GM21737 (cell line): Measurements from ENCODE around the gene KIRREL2.
"Not testable (repeated sequence)": the region's sequence is repeated elsewhere in the genome, so short reads cannot be mapped to it uniquely, and the experiment has no call there.

Experiments used
- ATAC-seq: cut with Tn5 transposase; IDR thresholded peaks from one replicate; pipeline ENCODE4 v1.9.1; 2021; ENCODE audit warnings: mild to moderate bottlenecking, moderate library complexity; ENCODE audit not compliant: unreplicated experiment

KIRREL2 gene

GRCh38 chr19:35856546-35857149 lies at the start of gene KIRREL2:
TSS of gene KIRREL2 (plus strand) at chr19:35856911. CDS start at chr19:35857120, 209 bp downstream.
- no peak for ATAC-seq

- no peak for ATAC-seq
Observed at GRCh38 chr19:35807633-35808032, 49.1 kb upstream of the KIRREL2 start.

DNA sequence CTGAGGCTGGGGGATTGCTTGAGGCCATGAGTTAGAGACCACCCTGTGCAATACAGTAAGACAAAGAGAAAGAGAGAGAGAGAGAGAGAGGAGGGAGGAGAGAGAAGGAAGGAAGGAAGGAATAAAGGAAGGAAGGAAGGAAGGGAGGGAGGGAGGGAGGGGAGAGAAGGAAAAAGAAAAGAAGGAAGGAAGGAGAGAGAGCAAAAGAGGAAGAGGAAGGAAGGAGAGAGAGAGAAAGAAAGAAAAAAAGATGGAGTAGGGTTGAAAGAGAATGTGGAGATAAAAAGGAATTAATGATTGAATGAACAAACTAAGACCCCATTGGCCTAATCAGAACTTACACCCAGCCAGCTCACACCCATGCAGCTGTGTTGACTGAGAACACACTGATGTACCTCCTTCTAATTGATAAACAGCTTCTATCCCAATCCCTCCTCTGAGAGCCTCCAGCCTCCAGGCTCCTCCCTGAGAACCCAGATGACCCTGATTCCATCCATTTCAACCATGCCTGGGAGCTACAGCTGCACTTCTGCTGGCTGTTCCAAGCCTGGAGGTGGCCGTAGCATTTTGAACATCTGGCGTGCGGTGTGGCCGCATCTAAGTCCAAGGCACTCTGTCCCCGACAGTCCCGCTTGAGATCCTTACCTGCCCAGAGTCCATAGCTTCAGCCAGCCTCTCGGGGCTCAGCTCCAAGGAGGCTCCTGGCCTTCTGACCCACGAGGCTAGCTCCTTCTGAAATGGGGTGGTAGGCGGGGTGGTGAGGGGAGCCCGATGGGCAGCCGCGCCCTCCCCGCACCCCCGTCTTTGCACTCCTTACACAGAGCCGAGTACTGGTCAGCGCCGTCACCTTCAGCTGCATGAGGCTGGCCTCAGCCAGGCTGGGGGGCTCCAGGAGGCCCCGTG lies 45.1 kb upstream of the KIRREL2 start:
- no peak for ATAC-seq

DNA sequence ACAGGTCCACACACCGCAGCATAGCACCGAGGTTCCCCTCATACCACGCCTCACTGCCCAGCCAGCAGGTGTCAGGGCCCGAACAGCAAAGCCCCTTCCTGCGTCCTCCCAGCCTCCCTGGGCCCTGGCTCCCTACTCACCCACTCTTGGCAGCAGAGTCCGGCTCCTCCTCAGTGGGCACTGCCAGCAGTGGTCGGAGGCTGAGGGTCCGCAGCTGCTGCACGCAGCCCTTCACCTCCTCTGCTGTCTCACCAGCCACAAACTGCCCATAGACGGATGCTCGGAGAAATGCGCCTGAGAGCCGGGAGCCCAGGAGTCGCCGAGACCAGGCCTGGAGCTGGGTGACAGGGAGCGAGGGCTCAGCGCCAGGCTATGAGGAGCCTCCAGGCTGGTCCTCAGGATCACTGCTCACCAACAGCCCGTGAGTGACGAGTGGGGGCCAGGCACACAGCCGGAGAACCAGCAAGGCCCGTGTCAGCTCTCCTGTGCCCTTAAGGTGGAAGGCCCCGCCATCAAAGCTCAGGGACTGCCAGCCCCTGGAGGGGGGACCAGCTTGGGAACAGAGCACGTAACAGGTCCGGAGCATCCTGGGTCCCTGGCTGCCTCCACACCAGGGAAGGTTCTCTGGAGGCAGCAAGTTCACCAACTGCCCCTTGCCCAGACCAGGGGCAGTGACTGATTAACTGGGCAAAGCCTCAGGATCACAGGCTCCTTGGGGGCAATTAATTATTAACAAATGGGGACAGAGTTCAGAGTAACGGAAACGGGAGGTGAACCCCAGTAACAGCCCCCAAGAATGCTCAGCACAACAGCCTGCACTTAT lies 44.3 kb upstream of the KIRREL2 start, which contains the start of gene PRODH2:
Gene PRODH2, minus strand, starts transcription at position 626 of the 823 bp plus-strand sequence. Its CDS starts 40 bp downstream, at position 586.
- ATAC-seq: no peak

DNA sequence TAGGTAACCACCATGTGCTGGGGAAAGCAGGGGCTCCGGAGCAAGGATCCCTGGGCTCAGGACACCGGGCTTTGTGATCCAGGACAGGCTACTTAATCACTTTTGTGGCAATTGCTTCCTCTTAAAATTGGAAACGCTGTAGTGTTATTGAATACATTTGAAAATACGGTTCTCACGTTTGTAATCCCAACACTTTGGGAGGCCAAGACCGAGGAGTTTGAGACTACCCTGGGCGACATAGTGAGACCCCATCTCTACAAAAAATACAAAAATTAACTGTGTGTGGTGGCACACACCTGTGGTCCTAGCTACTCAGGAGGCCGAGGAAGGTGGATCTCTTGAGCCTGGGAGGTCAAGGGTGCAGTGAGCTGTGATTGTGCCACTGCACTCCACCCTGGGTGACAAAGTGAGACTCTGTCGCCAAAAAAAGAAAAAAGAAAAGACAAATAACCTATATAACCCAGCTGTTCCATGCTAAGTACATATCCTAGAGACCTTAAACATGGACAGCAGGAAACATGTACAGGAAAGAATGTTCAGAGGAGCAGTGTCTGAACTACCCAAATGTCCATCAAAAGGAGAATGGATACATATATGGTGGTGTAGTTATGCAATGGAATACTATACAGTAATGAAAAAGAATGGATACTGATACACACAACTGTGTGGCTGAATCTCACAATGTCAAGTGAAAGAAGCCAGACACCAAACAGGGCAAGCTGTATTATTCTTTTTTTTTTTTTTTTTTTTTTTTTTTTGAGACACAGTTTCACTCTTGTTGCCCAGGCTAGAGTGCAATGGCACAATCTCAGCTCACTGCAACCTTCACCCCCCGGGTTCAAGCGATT lies 43.4 kb upstream of the KIRREL2 start:
- ATAC-seq: no peak

DNA sequence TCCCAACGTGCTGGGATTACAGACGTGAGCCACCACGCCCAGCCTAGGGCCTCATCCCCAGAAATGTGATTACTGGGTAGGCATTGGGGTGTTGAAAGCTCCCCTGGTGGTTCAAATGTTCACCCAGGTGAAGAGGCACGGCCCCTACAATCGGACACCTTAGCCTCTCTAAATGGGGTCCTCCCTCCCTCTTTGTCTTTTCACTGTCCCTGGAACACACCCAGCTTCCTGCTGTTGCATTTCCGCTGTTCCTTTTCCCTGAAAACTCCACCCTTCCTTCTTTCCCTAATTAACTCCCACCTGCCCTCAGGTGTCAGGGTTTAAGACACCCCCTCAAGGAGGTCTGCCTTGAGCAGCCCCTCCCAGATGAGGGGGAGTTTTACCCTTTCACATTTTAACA lies 40.4 kb upstream of the KIRREL2 start:
- no peak for ATAC-seq

GRCh38 chr19:35816846-35817245 lies 39.9 kb upstream of the KIRREL2 start:
- ATAC-seq: no peak

GRCh38 chr19:35818445-35818844 lies 38.3 kb upstream of the KIRREL2 start:
- ATAC-seq: no peak

GRCh38 chr19:35822579-35822978 lies 34.1 kb upstream of the KIRREL2 start:
- no peak for ATAC-seq

GRCh38 chr19:35824150-35824549 lies 32.6 kb upstream of the KIRREL2 start:
- no peak for ATAC-seq

GRCh38 chr19:35828692-35829301 lies 27.9 kb upstream of the KIRREL2 start:
- ATAC-seq: no peak

GRCh38 chr19:35830986-35831385 lies 25.7 kb upstream of the KIRREL2 start:
- no peak for ATAC-seq

- ATAC-seq: no peak
Observed at GRCh38 chr19:35832054-35832453, 24.7 kb upstream of the KIRREL2 start.

DNA sequence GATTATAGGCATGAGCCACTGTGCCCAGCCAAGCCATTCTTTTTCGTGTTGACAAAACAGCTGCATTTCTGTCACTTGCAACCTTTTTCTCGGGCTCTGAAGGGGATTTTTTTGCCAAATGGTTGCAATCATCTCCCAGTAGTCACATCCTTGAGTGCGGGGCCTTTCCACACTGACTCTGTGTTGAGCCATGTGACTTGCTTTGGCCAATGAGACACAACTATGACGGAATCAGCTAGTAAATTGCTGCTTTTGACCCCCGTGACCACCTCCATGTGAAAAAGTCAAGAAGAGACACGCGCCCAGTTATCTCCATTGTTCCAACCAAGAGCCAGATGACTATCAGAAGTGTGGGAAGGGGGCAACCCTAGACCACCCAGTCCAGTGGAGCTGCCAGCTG lies 22.7 kb upstream of the KIRREL2 start:
- ATAC-seq: no peak

DNA sequence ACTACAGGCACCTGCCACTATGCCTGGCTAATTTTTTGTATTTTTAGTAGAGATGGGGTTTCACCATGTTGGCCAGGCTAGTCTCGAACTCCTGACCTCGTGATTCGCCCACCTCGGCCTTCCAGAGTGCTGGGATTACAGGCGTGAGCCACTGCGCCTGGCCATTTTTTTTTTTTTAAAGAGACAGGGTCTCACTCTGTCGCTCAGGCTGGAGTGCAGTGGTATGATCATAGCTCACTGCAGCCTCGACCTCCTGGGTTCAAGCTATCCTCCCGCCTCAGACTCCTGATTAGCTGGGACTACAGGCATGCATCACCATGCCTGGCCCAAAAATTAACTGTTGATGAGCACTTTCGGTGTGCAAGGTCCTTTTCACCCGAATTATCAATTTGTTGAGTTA lies 20.6 kb upstream of the KIRREL2 start:
- ATAC-seq: not testable (repeated sequence)

- no peak for ATAC-seq
Observed at GRCh38 chr19:35841961-35842595, 14.6 kb upstream of the KIRREL2 start.

- ATAC-seq: no peak
Observed at GRCh38 chr19:35842666-35843272, 13.9 kb upstream of the KIRREL2 start.

DNA sequence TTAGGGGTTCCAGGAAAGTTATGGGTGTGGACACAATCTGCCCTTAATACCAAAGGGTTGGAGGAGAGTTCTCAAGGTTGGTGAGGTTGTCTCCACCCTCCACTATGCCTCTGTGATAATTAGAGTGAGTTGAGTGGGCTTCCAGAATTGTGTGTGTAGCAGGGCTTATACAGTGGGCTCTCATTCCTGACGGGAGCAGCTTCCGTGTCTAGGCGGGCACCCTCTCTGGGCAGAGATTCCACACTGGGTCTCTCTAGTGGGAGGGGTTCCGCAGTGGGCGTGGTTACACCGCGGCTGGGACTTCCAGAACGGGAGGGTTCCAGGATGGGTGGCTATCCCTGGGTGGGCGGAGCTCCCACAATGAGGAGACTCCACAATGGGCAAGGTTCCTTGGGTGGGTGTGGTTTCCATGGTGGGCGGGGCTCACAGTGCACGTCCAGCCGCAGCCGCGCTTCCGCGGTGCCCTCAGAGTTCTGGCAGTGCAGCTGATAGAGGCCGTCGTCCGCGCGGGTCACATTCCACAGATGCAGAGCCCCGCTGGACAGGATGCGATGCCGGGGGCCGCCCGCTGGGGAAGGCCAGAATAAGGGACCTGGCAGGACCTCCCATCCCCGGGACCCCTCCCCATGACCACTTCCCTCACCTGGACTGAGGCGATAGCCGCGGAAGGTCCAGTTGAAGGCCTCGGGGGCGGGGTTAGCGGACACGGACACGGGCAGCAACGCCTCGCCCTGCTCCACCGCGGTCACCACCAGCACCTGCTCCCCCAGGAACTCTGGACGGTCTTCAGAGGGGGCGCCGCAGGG lies 12.8 kb upstream of the KIRREL2 start:
- no peak for ATAC-seq
